Sigmoid colon (tissue), 7 donors: ENCODE measurements around the gene NLN. TPM values are rescaled to one million over a fixed set of nuclear protein-coding genes. Genes with fewer than 3 reads are reported as not detected.
"Not testable (repeated sequence)": the region's sequence is repeated elsewhere in the genome, so short reads cannot be mapped to it uniquely, and the experiment has no call there.

ENCODE experiments used
- DNase-seq: peaks from one replicate; pipeline ENCODE4 v3.0.0-alpha.2; 2019
- H3K27ac ChIP-seq, 4 donors: fragments of 200-600 bp; sonication (generic); one replicate each; pipeline ENCODE4 v1.5.1; 2016 to 2019; ENCODE audit warnings: mild to moderate bottlenecking in 1 of 4
- H3K27me3 ChIP-seq, 3 donors: fragments of 200-600 bp; sonication (generic); one replicate each; pipeline ENCODE4 v1.5.1; 2019; ENCODE audit warnings: mild to moderate bottlenecking in 1 of 3
- H3K36me3 ChIP-seq, 4 donors: fragments of 200-600 bp; sonication (generic); one replicate each; pipeline ENCODE4 v1.5.1; 2016 to 2019
- H3K4me1 ChIP-seq, 4 donors: fragments of 200-600 bp; sonication (generic); one replicate each; pipeline ENCODE4 v1.5.1; 2017 to 2019
- H3K4me3 ChIP-seq, 4 donors: fragments of 200-600 bp; sonication (generic); one replicate each; pipeline ENCODE4 v1.5.1; 2017 to 2019; ENCODE audit warnings: mild to moderate bottlenecking in 2 of 4, moderate library complexity in 1 of 4
- H3K9me3 ChIP-seq, 4 donors: fragments of 200-600 bp in 3 of 4; sonication (generic) in 3 of 4; one replicate each; pipeline versions ENCODE4 v1.5.1 to v1.6.1; 2013 to 2019
- EP300 ChIP-seq, 4 donors: sonication (generic); formaldehyde crosslinking; IDR thresholded peaks; one replicate each; pipeline ENCODE4 v1.6.1; 2017; ENCODE audit warnings: antibody characterized with exemption in 4 of 4
- POLR2A ChIP-seq, 2 donors: fragments of 450-650 bp; IDR thresholded peaks; one replicate each; pipeline ENCODE4 v1.6.1; 2016; ENCODE audit warnings: antibody characterized with exemption in 2 of 2, mild to moderate bottlenecking in 2 of 2, moderate library complexity in 2 of 2
- POLR2AphosphoS5 ChIP-seq, 4 donors: sonication (generic); formaldehyde crosslinking; IDR thresholded peaks; one replicate each; pipeline ENCODE4 v1.6.1; 2017; ENCODE audit warnings: antibody characterized with exemption in 4 of 4
- WGBS, 2 donors: extraction: QIAGEN DNeasy Blood & Tissue Kit; methylation state at CpG; one replicate each; pipeline ENCODE4 v1.1.7; 2013; 5-methylcytosine and 5-hydroxymethylcytosine counted together
- intact Hi-C: fragments of 100-400 bp; cut with DNase I; formaldehyde crosslinking; loops from one replicate; pipeline ENCODE4 v1.15.1; 2023
- polyA plus RNA-seq, 3 donors: library from polyadenylated mRNA; stranded (reverse); fragments of 200-250 nt; gene quantifications; one replicate each; pipeline ENCODE4 v1.2.3, GENCODE V29; 2013
- total RNA-seq, 4 donors: library from RNA; depleted of rRNA; stranded (reverse); fragments of >200 nt; gene quantifications; one replicate each; pipeline ENCODE4 v1.1.0, GENCODE V29; 2016
- TF ChIP-seq, protein P1 (sequence below), 4 experiments: fragments of 450-650 bp in 3 of 4; fragments of 200-600 bp in 1 of 4; IDR thresholded peaks; one replicate each; pipeline ENCODE4 v1.5.1; 2016 to 2019; ENCODE audit warnings: antibody characterized with exemption in 4 of 4, mild to moderate bottlenecking in 3 of 4, moderate library complexity in 2 of 4
- donor health status: healthy with polysubstance abuse.
- donor health status: Bipolar disorder and iron deficiency.
- donor health status: healthy.

The NLN gene
- total and polyA plus RNA-seq, 7 donors: 4.8 to 43.7 (median 7.8) TPM

DNA sequence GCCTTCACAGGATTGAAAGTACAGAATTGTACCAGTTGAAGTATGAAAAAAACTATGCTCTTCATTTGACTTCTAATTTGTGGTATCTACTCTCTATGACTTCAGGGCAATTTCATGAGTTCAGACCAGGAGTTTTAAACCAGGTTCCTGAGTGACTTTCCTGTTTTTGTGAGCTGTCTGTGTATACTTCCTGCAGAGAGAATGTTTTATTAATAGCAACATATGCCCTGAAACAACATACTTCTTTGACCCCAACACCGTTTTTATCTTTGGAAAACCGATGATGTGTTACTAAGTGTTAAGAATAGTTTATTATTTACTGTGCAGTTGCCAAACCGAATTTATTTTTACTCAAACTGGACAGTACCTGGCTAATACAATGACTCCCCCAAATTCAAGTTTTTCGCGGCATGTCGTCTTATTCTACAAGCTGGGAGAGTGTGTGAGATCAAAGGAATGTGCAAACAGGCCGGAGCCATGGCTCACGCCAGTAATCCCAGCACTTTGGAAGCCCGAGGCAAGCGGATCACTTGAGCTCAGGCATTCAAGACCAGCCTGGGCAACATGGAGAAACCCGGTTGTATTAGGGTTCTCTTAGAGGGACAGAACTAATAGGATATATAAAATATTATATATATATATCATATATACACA lies 145.7 kb downstream of the NLN start:
- WGBS, 2 donors: 58 to 69% methylated on average over 11 of the region's 11 CpGs
- Histone ChIP-seq H3K9me3 (no peaks in the 10 kb centered on the region), H3K4me3 (no peak overlapping the region), H3K27ac (no peak overlapping the region), H3K36me3 (no peaks in the 10 kb centered on the region), H3K27me3 (no peaks in the 10 kb centered on the region), H3K4me1 (no peaks in the 10 kb centered on the region)
- intact Hi-C loops: no loop called here
- TF ChIP-seq POLR2A (IDR thresholded peaks at IDR 0.05) (no peak), EP300 (IDR thresholded peaks at IDR 0.05) (no peak), POLR2AphosphoS5 (IDR thresholded peaks at IDR 0.05) (no peak)
- TF ChIP-seq, protein P1, sequence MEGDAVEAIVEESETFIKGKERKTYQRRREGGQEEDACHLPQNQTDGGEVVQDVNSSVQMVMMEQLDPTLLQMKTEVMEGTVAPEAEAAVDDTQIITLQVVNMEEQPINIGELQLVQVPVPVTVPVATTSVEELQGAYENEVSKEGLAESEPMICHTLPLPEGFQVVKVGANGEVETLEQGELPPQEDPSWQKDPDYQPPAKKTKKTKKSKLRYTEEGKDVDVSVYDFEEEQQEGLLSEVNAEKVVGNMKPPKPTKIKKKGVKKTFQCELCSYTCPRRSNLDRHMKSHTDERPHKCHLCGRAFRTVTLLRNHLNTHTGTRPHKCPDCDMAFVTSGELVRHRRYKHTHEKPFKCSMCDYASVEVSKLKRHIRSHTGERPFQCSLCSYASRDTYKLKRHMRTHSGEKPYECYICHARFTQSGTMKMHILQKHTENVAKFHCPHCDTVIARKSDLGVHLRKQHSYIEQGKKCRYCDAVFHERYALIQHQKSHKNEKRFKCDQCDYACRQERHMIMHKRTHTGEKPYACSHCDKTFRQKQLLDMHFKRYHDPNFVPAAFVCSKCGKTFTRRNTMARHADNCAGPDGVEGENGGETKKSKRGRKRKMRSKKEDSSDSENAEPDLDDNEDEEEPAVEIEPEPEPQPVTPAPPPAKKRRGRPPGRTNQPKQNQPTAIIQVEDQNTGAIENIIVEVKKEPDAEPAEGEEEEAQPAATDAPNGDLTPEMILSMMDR (IDR thresholded peaks at IDR 0.05): no peak
- DNase-seq: no peak

GRCh38 chr5:65868509-65868908 lies 146.5 kb downstream of the NLN start:
- no peaks in the 10 kb centered on the region for H3K36me3 ChIP-seq
- WGBS, 2 donors: 44 to 72% methylated on average over 3 of the region's 3 CpGs
- no peaks in the 10 kb centered on the region for H3K4me1 ChIP-seq
- no peaks in the 10 kb centered on the region for H3K9me3 ChIP-seq
- H3K27ac ChIP-seq: no peak overlapping the region
- no peak overlapping the region for H3K4me3 ChIP-seq
- intact Hi-C loops: no loop called here
- TF ChIP-seq POLR2A (IDR thresholded peaks at IDR 0.05): no peak
- TF ChIP-seq POLR2AphosphoS5 (IDR thresholded peaks at IDR 0.05): no peak
- TF ChIP-seq, protein P1 (IDR thresholded peaks at IDR 0.05): no peak
- TF ChIP-seq EP300 (IDR thresholded peaks at IDR 0.05): no peak
- no peak for DNase-seq
- H3K27me3 ChIP-seq: no peaks in the 10 kb centered on the region

DNA sequence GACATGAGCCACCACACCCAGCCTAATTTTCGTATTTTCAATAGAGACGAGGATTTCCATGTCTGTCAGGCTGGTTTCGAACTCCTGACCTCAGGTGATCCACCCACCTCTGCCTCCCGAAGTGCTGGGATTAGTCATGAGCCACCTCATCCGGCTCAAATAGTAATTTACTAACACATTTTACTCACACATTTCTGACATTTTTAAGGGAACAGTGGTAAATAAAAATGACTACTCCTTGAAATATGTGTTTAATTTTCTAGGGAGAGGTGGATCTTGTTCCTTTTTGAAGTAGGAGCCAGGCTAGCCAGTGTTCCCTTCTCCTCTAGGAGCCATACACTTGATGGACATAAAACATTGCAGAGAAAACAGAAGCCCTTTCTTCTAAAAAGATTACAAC lies 149.2 kb downstream of the NLN start:
- H3K27ac ChIP-seq: no peak overlapping the region
- TF ChIP-seq POLR2A (IDR thresholded peaks at IDR 0.05) (no peak), EP300 (IDR thresholded peaks at IDR 0.05) (no peak), POLR2AphosphoS5 (IDR thresholded peaks at IDR 0.05) (no peak)
- TF ChIP-seq, protein P1 (IDR thresholded peaks at IDR 0.05): no peak
- H3K9me3 ChIP-seq: no peaks in the 10 kb centered on the region
- no peak overlapping the region for H3K4me3 ChIP-seq
- intact Hi-C loops: no loop called here
- no peaks in the 10 kb centered on the region for H3K36me3 ChIP-seq
- DNase-seq: no peak
- no peaks in the 10 kb centered on the region for H3K27me3 ChIP-seq
- H3K4me1 ChIP-seq: no peaks in the 10 kb centered on the region
- WGBS, 2 donors: 53 to 78% methylated on average over 5 of the region's 5 CpGs

DNA sequence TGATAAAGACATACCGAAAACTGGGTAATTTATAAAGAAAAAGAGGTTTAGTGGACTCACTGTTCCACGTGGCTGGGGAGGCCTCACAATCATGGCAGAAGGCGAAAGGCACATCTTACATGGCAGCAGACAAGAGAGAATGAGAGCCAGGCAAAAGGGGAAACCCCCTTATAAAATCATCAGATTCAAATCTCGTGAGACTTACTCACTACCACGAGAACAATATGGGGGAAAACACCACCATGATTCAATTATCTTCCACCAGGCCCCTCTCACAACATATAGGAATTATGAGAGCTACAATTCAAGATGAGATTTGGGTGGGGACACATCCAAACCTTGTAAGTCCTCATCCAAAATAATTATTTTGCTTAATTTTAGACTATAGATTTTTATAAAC lies 149.8 kb downstream of the NLN start:
- H3K4me1 ChIP-seq, H3K9me3 ChIP-seq, H3K27ac ChIP-seq, H3K27me3 ChIP-seq, intact Hi-C loops, DNase-seq, H3K4me3 ChIP-seq, H3K36me3 ChIP-seq: not testable (repeated sequence)
- 71 to 80% methylated on average over 5 of the region's 5 CpGs for WGBS, 2 donors

DNA sequence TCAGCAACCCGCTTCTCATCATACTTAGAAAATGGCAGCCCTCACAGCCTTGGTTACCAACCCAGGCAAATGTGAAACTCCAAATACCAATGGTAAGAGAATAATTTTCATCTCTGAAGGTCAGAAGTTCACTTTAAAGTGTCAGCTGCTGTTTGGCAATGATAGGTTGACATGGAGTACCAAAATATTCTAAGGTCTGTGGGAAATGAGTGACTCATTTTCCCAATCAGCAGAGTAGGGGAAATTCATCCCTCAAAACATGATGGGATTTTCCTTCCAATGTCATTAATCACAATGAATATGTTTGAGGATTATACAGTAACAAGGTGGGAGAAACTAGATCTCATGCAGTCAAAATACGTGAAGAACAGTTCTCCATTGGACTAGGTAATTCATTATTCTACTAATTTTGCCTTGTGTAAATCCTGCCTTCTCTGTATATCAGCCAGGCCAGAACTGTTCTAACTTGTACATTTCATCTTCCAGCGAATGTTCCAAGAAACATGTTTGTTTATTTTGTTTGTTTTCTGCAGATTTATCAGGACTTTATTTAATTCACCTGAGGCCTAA lies 151.3 kb downstream of the NLN start:
- DNase-seq: no peak
- Histone ChIP-seq H3K4me1 (no peaks in the 10 kb centered on the region), H3K27ac (no peak overlapping the region), H3K9me3 (no peaks in the 10 kb centered on the region), H3K27me3 (no peaks in the 10 kb centered on the region), H3K4me3 (no peak overlapping the region), H3K36me3 (no peaks in the 10 kb centered on the region)
- TF ChIP-seq POLR2AphosphoS5 (IDR thresholded peaks at IDR 0.05) (no peak), EP300 (IDR thresholded peaks at IDR 0.05) (no peak), POLR2A (IDR thresholded peaks at IDR 0.05) (no peak)
- TF ChIP-seq, protein P1 (IDR thresholded peaks at IDR 0.05): no peak
- WGBS, 2 donors: 62 to 90% methylated on average over 3 of the region's 3 CpGs
- intact Hi-C loops: no loop called here
